Astrocyte of the hippocampus (primary cell): ENCODE data around the gene PSPC1.

Experiments
- DNase-seq: peaks from one replicate; pipeline ENCODE4 v3.0.0; 2011; ENCODE audit warnings: low read depth, low spot score

Gene PSPC1

GRCh38 chr13:19673473-19674430 lies 109.0 kb downstream of the PSPC1 start:
- DNase-seq, result peak; percentile 44

DNA sequence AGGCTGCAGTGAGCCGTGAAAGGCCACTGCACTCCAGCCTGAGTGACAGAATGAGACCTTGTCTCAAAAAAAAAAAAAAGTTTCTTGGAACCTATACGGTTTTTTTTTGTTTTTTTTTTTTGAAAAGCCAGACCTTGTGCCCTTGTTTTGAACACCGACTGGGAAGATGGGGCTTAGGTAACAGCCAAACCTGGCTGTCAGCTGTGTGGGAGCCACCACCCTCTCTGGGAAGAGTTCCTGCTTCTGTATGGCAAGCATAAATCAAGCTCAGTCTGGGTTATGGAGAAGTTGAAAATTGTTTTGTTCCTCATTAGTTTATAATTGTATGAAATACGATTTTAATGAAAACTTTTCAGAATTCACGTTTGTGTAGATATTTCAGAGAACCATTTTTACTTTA lies 109.8 kb downstream of the PSPC1 start:
- no peak for DNase-seq

DNA sequence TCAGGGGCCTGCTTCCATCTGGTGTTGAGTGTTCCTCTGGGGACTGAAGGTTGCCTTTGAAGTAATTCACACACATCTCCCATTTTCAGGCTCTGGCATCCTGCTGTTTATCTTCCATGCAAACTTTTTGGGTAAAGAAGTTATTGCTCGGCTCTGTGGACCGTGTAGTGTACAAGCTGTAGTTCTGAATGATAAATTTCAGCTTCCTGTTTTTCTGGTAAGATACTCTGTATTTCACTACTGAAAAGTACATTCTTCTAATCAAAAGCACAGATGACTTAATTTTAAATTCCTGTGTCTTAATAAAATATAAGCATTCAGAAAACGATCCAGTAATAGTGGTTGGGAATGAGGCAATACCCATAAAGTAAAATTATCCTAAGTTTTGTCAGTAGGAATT lies 112.6 kb downstream of the PSPC1 start:
- DNase-seq, result no peak

- no peak for DNase-seq
Observed at GRCh38 chr13:19668778-19669177, 114.0 kb downstream of the PSPC1 start.

DNA sequence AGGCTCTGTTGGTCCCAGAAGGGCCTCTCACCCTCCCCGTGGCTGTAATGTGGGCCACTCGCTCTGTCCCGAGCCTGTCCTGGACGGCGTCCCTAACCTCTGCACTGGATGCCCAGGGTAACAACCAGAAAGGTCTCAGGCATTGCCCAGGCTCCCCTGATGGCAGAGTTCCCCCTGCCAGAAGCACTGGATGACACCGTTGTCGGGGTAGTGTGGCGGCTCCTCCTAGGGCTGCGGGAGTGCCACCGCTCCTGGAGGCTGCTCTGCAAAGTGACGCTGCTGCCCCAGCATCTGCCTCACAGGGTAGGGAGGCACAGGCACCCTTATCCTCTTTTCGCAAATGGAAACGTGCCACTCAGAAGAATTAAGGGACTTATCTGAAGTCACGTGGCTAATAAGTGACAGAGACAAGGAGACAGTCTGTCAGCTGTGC lies 117.3 kb downstream of the PSPC1 start:
- DNase-seq, result no peak

DNA sequence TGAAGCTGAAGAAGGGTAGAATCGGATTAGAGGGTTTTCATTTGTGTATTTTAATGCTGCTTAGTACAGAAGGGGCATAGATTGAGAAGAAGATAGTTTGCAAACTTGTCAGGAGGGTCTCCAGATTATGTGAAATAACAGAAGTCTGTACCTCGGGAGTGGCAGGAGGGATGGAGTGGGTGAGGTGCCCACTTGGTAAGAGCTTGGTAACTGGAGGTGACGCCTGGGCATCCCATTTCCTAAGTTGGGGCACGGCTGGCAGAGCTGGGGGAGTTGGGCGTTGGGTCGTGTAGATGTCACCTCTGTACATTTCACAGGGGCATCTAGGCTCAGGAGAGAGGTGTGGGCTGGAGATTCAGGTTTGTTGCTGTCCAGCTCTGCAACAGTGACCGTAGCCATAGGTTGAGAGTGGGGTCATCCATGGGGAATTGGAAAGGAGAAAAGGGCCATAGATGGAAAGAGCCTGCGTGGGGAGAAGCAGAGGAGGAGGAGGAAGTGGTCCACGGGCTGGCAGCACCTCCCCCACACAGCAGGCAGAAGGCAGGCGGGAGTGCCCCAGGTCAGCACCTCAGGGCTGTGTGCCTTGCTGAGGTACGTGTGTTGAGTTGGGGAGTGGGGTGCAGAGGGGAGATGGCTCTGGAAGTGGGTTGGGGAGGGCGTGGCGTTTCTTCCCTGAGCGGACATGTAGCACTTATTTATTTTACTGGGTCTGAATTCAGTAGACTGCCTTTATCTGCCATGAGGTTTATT lies 118.1 kb downstream of the PSPC1 start:
- DNase-seq, result no peak

GRCh38 chr13:19663416-19663979 lies 119.2 kb downstream of the PSPC1 start:
- no peak for DNase-seq

DNA sequence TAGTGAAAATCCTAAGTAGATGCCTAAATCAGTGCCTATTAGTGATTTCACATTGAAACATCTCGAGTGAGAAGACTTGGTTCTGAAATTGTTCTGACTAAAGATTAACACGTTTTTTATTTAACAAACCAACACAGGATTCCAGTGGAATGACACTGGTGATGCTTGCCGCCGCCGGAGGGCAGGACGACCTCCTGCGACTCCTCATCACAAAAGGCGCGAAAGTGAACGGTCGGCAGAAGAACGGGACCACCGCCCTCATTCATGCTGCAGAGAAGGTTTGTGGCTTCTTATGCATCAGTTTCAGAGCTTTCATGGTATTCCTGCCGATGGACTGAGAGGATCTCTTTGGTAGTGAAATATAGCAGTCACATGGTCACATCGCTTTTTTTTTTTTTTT lies 121.2 kb downstream of the PSPC1 start:
- no peak for DNase-seq

DNA sequence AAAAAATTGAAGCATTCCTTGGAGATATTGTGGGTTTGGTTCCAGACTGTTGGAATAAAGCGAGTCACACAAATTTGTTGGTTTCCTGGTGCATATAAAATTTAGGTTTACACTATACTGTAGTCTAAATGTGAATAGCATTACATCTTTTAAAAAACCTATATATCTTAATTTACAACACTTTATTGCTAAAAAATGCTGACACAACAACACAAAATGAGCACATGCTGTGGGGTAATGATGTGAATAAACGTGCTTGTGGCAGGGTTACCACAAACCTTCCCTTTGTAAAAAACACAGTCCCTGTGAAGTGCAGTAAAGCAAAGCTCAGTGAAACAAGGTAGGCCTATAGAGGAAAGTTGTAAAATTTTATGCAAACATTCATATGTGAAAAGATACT lies 121.6 kb downstream of the PSPC1 start:
- no peak for DNase-seq

DNA sequence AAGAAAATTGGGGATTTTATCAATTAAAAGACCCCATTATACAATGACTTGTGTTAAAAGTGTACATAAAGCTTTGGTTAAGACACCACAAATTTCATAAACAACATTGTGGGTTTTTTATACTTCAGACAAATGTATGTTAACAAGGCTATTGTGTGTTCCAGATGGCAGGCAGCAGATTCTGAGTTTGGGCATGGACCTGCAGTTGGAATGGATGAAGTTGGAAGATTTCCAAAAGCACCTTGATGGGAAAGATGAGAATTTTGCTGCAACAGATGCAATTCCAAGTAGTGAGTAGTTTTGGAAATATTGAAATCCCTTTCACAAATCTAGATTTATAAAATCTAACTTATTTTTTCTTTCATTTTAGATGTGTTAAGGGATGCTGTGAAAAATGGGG lies 123.9 kb downstream of the PSPC1 start:
- DNase-seq, result no peak

GRCh38 chr13:19657872-19658591 lies 124.7 kb downstream of the PSPC1 start:
- no peak for DNase-seq
